GM12872 (cell line): ENCODE results near the gene CDH13.

Source experiments
- TF ChIP-seq, protein P1 (sequence below): IDR thresholded peaks from 3 replicates; pipeline ENCODE4 v1.5.1; 2011; ENCODE audit warnings: low read depth, mild to moderate bottlenecking, low read length, moderate library complexity; ENCODE audit not compliant: insufficient read depth

The CDH13 gene

DNA sequence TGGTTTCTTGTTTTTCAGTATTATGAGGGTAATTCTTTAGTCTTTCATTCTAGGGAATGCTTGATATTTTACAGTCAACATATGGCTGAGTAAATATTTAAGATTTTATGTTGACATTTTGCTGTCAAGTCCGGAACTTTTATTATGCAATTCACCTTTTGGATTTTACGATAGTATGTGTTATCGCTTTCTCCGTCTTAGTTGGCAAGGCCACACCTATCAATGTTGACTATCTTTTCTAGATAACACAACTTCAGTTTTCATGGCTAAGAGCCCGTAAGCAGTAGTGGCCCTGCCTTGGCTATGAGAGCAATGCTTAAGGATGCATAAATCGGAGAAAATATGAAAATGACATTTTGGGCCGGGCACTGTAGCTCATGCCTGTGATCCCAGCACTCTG is 39.5 kb upstream of the CDH13 start:
- TF ChIP-seq, protein P1, sequence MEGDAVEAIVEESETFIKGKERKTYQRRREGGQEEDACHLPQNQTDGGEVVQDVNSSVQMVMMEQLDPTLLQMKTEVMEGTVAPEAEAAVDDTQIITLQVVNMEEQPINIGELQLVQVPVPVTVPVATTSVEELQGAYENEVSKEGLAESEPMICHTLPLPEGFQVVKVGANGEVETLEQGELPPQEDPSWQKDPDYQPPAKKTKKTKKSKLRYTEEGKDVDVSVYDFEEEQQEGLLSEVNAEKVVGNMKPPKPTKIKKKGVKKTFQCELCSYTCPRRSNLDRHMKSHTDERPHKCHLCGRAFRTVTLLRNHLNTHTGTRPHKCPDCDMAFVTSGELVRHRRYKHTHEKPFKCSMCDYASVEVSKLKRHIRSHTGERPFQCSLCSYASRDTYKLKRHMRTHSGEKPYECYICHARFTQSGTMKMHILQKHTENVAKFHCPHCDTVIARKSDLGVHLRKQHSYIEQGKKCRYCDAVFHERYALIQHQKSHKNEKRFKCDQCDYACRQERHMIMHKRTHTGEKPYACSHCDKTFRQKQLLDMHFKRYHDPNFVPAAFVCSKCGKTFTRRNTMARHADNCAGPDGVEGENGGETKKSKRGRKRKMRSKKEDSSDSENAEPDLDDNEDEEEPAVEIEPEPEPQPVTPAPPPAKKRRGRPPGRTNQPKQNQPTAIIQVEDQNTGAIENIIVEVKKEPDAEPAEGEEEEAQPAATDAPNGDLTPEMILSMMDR = no peak

DNA sequence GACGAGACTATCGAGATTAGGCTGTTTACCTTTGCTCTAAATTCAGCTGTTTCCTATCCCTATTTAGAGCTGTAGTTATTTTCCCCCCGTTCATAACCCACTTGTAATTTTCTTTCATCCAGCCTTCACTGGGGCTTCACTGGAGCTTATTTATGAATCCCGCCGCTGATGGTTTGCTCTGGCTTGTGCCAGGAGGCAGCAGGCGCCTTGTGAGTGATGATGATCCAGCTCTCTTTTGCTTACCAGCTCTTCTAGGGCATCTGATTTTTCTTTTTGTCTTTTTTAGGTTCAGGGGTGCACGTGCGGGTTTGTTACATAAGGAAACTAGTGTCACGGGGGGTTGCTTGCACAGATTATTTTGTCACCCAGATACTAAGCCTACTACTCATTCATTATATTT is 37.4 kb upstream of the CDH13 start:
- TF ChIP-seq, protein P1 = no peak

DNA sequence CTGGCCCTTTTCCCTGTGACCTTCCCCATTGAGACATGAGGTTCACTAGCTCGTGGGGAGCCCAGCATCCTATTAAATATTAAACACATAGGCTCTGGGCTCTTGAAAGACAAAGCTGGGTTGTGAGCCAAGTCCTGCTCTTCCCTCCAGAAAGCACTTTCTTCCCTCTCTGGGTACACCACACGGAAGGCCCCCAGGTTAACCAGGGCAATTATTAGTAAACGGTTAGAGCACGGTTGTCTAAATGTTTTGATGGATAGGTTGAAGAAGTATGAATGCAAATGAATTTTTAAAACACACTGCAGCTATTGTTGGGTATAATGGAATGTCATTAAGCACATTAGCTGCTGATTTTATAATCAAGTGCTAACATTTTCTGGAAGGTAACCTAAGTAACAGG is 32.7 kb upstream of the CDH13 start:
- TF ChIP-seq, protein P1 = no peak

DNA sequence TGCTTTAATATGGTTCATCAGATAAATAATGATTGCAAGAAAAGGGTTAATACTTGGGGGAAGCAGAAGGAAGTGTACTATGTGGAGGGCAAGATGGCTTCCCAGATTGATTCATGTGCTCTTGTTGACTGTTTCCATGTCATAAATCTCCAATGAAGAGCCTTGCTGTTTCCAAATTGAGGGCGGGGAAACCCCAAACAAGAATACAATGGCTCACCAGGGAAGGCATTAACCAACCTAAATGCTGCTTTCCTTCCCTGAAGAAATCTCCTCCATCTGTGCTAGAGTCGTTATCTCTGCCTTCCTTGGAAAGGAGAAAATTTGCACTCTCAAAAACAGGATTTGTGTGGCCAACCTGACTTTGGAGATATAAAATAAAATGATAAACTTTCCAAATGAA is 28.0 kb upstream of the CDH13 start:
- TF ChIP-seq, protein P1 = no peak

DNA sequence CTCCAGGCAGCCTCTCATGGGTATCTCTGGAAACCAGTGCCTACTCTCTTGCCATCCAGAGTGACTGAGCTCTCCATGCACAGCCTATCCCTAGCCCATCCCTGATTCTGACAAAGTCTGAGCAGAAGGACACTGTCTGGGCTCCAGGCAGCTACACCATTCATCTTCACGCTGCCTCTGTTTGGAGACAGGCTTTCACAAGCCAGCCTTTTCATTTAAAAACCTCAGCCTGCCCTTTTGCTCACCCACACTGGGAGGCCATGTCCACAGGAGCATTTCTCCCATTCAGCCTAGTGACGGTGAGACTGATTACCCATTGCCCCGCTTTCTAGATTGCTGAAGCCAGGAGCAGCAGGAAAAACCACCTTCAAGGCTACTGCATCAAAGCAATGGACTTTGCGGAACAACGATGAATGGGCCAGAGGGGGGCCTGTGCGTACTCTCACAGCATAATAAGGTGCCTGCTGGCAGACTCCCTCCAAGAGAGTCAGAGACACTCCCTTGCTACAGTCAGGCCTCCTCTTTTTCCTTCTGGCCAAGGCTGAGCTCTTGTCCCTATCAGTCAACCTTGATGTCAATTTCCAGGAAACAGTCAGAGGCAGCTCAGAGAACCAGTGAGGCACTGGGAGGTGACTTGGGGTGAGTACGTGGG is 24.7 kb upstream of the CDH13 start:
- TF ChIP-seq, protein P1 = no peak

DNA sequence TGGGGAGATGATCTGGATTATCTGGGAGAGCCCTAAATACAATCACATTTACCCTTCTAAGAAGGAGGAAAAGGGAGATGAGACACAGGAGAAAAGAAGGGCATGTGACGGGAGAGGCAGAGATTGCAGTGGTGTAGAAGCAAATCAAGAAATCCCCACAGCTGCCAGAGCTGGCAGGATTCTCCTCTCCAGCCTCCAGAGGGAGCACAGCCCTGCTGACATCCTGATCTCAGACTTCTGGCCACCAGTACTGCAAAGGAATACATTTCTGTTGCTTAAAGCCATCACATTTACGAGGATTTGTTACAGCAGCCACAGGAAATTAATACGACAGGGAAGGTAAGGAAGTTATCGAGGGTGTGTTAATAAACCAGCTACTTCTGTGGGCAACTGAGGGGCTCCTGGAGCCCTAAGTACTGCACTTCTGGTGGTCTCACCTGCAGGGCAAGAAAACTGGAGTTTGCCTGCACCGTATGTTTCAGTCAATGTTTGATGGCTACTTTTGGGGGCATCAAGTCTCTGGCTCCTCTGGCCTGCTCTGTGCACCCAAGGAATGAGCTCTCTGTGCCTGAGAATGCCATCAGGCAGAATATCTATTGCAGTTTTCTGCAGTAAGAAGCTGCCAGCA is 22.9 kb upstream of the CDH13 start:
- TF ChIP-seq, protein P1 = peak; percentile 48; the same call in 2 of the 3 replicates

DNA sequence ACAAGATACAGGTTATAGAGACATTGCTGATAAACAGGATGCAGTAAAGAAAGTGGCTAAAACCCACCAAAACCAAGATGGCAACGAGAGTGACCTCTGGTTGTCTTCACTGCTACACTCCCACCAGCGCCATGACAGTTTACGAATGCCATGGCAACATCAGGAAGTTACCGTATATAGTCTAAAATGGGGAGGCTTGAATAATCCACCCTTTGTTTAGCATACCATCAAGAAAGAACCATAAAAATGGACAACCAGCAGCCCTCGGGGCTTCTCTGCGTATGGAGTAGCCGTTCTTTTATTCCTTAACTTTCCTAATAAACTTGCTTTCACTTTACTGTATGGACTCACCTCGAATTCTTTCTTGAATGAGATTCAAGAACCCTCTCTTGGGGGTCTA is 21.7 kb upstream of the CDH13 start:
- TF ChIP-seq, protein P1 = no peak
